Left ventricle myocardium inferior (tissue), 1 donor: ENCODE results near the gene DOK7. TPM values are rescaled to one million over a fixed set of nuclear protein-coding genes. Genes with fewer than 3 reads are reported as not detected.

Source experiments
- DNase-seq: peaks from one replicate; pipeline ENCODE4 v3.0.0-alpha.2; 2020
- H3K27ac ChIP-seq: fragments of 200-600 bp; replicated peaks from 2 replicates; pipeline ENCODE4 v1.8.0; 2021
- H3K27me3 ChIP-seq: fragments of 200-600 bp; 2 replicates; pipeline ENCODE4 v1.8.0; 2021; ENCODE audit warnings: low read depth
- H3K36me3 ChIP-seq: fragments of 200-600 bp; 2 replicates; pipeline ENCODE4 v1.8.0; 2021
- H3K4me1 ChIP-seq: fragments of 200-600 bp; 2 replicates; pipeline ENCODE4 v1.8.0; 2021
- H3K4me3 ChIP-seq: fragments of 200-600 bp; 2 replicates; pipeline ENCODE4 v1.8.0; 2021; ENCODE audit warnings: mild to moderate bottlenecking, moderate library complexity
- H3K9me3 ChIP-seq: fragments of 200-600 bp; replicated peaks from 2 replicates; pipeline ENCODE4 v1.8.0; 2021
- intact Hi-C: fragments of 100-400 bp; cut with micrococcal nuclease; formaldehyde crosslinking; loops from one replicate; pipeline ENCODE4 v1.11.0; 2022
- total RNA-seq: library from RNA; stranded (reverse); fragmentation: NEBNext Ultra II Directional; extraction: Animal tissue kit (Norgen Biotek cat#: 25700); gene quantifications from one replicate; pipeline ENCODE4 v1.2.1, GENCODE V29; 2021
- TF ChIP-seq, protein P1 (sequence below): fragments of 200-600 bp; IDR thresholded peaks from 2 replicates; pipeline ENCODE4 v1.8.0; 2021; ENCODE audit warnings: antibody characterized with exemption, mild to moderate bottlenecking, borderline replicate concordance
- donor health status: DM: no; HTN: yes; CAD: no; lungs with severe emphysema.

DOK7 gene
- total RNA-seq, 1 donor from 2014 or later = 46.7 TPM

DNA sequence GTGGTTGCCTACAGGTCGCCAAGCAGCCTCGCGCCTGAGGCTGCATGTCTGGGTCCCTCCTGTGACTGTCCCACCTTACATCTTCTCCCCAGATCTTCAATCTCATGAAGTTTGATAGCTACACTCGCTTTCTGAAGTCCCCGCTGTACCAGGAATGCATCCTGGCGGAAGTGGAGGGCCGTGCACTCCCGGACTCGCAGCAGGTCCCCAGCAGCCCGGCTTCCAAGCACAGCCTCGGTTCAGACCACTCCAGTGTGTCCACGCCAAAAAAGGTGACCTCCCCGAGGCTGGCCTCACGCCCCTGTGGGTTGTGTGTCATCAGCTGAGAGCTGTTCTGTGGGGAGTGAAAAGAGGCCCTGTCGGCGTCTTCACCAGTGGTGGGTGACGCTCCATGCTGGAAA, 46.3 kb upstream of the DOK7 start:
- peak; percentile 4 for DNase-seq
- no peaks in the 10 kb centered on the region for H3K27me3 ChIP-seq
- no peaks in the 10 kb centered on the region for H3K4me1 ChIP-seq
- no peaks in the 10 kb centered on the region for H3K9me3 ChIP-seq
- TF ChIP-seq, protein P1, sequence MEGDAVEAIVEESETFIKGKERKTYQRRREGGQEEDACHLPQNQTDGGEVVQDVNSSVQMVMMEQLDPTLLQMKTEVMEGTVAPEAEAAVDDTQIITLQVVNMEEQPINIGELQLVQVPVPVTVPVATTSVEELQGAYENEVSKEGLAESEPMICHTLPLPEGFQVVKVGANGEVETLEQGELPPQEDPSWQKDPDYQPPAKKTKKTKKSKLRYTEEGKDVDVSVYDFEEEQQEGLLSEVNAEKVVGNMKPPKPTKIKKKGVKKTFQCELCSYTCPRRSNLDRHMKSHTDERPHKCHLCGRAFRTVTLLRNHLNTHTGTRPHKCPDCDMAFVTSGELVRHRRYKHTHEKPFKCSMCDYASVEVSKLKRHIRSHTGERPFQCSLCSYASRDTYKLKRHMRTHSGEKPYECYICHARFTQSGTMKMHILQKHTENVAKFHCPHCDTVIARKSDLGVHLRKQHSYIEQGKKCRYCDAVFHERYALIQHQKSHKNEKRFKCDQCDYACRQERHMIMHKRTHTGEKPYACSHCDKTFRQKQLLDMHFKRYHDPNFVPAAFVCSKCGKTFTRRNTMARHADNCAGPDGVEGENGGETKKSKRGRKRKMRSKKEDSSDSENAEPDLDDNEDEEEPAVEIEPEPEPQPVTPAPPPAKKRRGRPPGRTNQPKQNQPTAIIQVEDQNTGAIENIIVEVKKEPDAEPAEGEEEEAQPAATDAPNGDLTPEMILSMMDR = no peak
- peaks cover 35% of the 10 kb centered on the region for H3K36me3 ChIP-seq
- intact Hi-C loops = no loop called here
- H3K4me3 ChIP-seq = no peak overlapping the region
- no peak overlapping the region for H3K27ac ChIP-seq

DNA sequence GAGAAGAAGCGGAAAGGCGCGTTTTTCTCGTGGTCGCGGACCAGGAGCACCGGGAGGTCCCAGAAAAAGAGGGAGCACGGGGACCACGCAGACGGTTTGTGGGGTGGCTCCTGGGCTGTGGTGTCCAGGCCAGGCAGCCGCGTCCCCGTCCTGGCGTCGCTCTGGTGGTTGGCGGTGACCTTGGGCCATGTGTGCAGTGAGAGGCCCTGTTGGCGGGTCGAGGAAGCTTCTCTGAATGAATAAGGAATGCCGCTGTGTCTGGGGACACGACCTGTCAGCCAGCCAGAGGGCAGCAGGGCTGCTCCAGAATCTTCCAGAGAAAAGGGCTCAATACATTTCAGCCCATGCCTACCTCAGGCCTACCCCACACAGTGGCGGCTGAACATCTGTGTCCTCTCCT, 45.7 kb upstream of the DOK7 start:
- DNase-seq = peak; percentile 13
- peaks cover 39% of the 10 kb centered on the region for H3K36me3 ChIP-seq

DNA sequence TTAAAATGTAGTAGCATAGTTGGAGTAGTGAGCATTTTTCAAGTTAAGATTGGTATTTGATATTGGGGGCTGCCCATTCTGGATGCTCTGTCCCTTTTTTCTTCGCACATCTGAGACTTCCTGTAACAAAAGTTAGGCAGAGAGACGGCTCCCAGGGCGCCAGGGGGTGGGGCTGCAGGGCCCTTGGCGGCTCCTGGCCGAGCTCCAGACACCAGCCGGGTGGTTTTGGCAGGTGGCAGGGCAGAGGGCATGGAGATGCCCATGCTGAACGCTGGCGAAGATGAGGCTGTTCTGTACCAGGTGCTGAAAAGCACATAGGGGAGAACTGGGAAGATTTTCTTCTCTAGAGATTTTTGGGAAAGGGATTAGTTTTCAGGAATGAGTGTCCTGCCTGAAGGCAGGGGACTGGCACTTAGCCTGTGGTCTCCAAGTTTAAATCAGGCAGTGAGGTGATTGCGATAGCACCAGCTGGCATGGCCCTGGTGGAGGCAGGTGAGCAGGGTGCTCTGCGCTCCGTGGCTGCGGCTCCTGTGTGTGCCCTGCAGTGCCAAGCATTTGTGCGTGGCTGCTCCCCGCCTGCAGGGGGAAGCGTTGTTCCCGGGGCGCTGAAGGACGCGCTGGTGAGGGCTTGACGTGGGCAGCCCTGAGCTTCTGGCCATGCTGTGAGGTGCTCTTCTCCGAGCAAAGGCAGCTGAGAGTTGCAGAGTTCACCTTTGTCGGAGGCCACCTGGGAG, 44.9 kb upstream of the DOK7 start:
- Histone ChIP-seq H3K4me3 (no peak overlapping the region), H3K27me3 (no peaks in the 10 kb centered on the region), H3K4me1 (no peaks in the 10 kb centered on the region), H3K36me3 (peaks cover 47% of the 10 kb centered on the region), H3K9me3 (no peaks in the 10 kb centered on the region), H3K27ac (no peak overlapping the region)
- intact Hi-C loops = no loop called here
- peak; percentile 18 for DNase-seq
- TF ChIP-seq, protein P1 = no peak

More for the DNA sequence above, 45.7 kb upstream of the DOK7 start:
- Histone ChIP-seq H3K9me3 (no peaks in the 10 kb centered on the region), H3K4me3 (no peak overlapping the region), H3K4me1 (no peaks in the 10 kb centered on the region), H3K27ac (no peak overlapping the region), H3K27me3 (no peaks in the 10 kb centered on the region)
- intact Hi-C loops = no loop called here
- TF ChIP-seq, protein P1 = no peak

DNA sequence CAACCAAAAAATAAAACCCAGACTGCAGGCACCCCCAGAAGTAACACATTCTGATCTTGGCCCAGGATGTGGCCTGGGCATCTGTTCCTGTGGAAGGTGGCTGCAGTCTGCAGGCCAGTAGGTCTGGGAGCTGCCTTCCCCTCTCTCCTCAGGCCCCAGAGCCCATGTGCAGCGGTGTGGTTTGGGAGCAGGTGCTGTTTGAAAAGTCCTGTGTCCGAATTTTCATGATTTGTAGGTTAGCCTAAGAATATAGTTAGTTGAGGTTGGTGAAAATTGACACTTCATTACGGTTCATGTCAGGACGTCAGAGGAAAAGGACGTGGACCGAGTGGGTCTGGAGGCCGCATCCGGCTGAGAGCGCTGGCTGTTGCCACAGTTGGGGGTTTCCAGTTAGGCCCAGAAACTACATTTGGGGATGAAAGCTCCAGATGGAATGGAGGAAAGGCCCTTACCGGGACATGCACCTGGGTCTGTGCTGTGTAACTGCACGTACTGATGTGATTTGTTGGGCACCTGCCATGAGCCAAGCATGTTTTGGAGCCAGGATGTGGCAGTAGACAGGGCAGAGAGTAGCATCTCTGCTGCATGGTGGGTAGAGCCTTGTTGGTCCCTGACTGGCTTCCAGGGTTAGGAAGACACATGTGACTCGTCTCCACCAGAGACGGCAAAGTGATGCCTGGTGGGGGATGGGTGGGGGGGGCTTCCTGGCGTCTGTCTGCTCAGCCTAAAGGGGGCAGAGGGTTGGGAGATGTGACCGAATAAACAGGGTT, 43.1 kb upstream of the DOK7 start:
- intact Hi-C loops = no loop called here
- no peaks in the 10 kb centered on the region for H3K9me3 ChIP-seq
- no peak overlapping the region for H3K27ac ChIP-seq
- H3K4me1 ChIP-seq = no peaks in the 10 kb centered on the region
- no peak overlapping the region for H3K4me3 ChIP-seq
- peak; percentile 4 for DNase-seq
- H3K27me3 ChIP-seq = no peaks in the 10 kb centered on the region
- TF ChIP-seq, protein P1 = no peak
- peaks cover 63% of the 10 kb centered on the region for H3K36me3 ChIP-seq

DNA sequence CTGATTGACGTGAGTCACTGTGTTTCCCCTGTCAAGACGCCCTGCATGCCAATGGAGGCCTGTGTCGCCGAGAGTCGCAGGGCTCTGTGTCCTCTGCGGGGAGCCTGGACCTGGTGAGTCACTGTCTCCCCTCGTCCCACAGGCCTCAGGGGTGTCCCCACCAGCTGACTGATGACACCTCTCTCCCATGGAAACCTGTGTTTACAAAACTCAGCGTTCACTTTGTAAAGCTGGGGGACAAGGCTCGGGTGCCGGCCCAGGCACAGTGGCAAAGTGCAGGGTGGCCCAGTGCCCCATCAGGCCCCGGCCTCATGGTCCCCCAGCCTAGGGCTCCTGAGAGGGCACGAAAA, 42.5 kb upstream of the DOK7 start:
- intact Hi-C loops = no loop called here
- Histone ChIP-seq H3K27ac (no peak overlapping the region), H3K4me3 (no peak overlapping the region), H3K9me3 (no peaks in the 10 kb centered on the region), H3K36me3 (peaks cover 60% of the 10 kb centered on the region), H3K27me3 (no peaks in the 10 kb centered on the region), H3K4me1 (no peaks in the 10 kb centered on the region)
- TF ChIP-seq, protein P1 = no peak
- DNase-seq = peak; percentile 7
